A673 (cell line): ENCODE data around the gene DIP2B. TPM values are rescaled to one million over a fixed set of nuclear protein-coding genes. Genes with fewer than 3 reads are reported as not detected.

Source experiments
- BruUV-seq: library from RNA; stranded (reverse); fragments of 400-500 nt; replicated peaks from 2 replicates; lab custom pipeline; 2021; lab: Mats Ljungman, UMichigan
- CTCF ChIA-PET: fragments of 300-600 bp; sonication (Branson Sonifier 250); formaldehyde crosslinking; loops from one replicate; lab custom pipeline; 2022; ENCODE audit warnings: antibody characterized with exemption; lab: Charles Lee
- POLR2A ChIA-PET: fragments of 300-600 bp; sonication (Branson Sonifier 250); formaldehyde crosslinking; loops from one replicate; lab custom pipeline; 2022; ENCODE audit warnings: antibody characterized with exemption; ENCODE audit not compliant: low non-redundant PET; lab: Charles Lee
- DNase-seq: peaks from one replicate; pipeline ENCODE4 v3.0.0-alpha.2; 2015; ENCODE audit warnings: low spot score
- H3K27ac ChIP-seq: fragments of 200-600 bp; sonication (generic); 2 replicates; pipeline ENCODE4 v1.5.1; 2016; ENCODE audit warnings: mixed run types, low read depth, mild to moderate bottlenecking, mixed read lengths, antibody characterized with exemption, low read length; ENCODE audit not compliant: poor library complexity, severe bottlenecking
- H3K27me3 ChIP-seq: fragments of 200-600 bp; sonication (generic); replicated peaks from 2 replicates; pipeline ENCODE4 v1.6.1; 2017; ENCODE audit warnings: mixed run types, low read depth, mild to moderate bottlenecking, mixed read lengths, antibody characterized with exemption, low read length; ENCODE audit not compliant: insufficient read depth, poor library complexity
- H3K36me3 ChIP-seq: fragments of 200-600 bp; sonication (generic); 2 replicates; pipeline ENCODE4 v1.6.1; 2016; ENCODE audit warnings: mixed run types, mild to moderate bottlenecking, mixed read lengths, antibody characterized with exemption, low read length; ENCODE audit not compliant: insufficient read depth, poor library complexity, severe bottlenecking
- H3K4me1 ChIP-seq: fragments of 200-600 bp; sonication (generic); 2 replicates; pipeline ENCODE4 v1.6.1; 2017; ENCODE audit warnings: mixed run types, mild to moderate bottlenecking, mixed read lengths, antibody characterized with exemption, low read length; ENCODE audit not compliant: insufficient read depth, poor library complexity, severe bottlenecking
- H3K4me3 ChIP-seq: fragments of 200-600 bp; sonication (generic); 2 replicates; pipeline ENCODE4 v1.5.1; 2016; ENCODE audit warnings: low read depth, mixed run types, mild to moderate bottlenecking, mixed read lengths, low read length; ENCODE audit not compliant: poor library complexity, severe bottlenecking
- H3K9me3 ChIP-seq: fragments of 200-600 bp; sonication (generic); 2 replicates; pipeline ENCODE4 v1.6.1; 2016; ENCODE audit warnings: mixed run types, low read depth, mild to moderate bottlenecking, mixed read lengths, antibody characterized with exemption, low read length; ENCODE audit not compliant: poor library complexity, severe bottlenecking
- EZH2 ChIP-seq: fragments of 200-600 bp; sonication (generic); IDR thresholded peaks from 2 replicates; pipeline ENCODE4 v1.6.1; 2017; ENCODE audit warnings: borderline replicate concordance, low read depth, mild to moderate bottlenecking, mixed read lengths, antibody characterized with exemption, low read length; ENCODE audit not compliant: poor library complexity, severe bottlenecking
- intact Hi-C: fragments of 100-400 bp; cut with micrococcal nuclease; formaldehyde crosslinking; loops from one replicate; pipeline ENCODE4 v1.10.0; 2022; ENCODE audit not compliant: unreplicated experiment
- total RNA-seq: library from RNA; stranded (reverse); gene quantifications from 2 replicates; pipeline ENCODE4 v1.2.3, GENCODE V29; 2021
- TF ChIP-seq, protein P1 (sequence below): fragments of 300-800, 200-600 bp; sonication (generic); conservative IDR thresholded peaks from 2 replicates; pipeline ENCODE4 v1.5.1; 2017; ENCODE audit warnings: low read depth, mild to moderate bottlenecking, antibody characterized with exemption, low read length, moderate library complexity, mixed read lengths

DIP2B gene
- total RNA-seq, 1 experiment from 2014 or later: 40.5 TPM

DNA sequence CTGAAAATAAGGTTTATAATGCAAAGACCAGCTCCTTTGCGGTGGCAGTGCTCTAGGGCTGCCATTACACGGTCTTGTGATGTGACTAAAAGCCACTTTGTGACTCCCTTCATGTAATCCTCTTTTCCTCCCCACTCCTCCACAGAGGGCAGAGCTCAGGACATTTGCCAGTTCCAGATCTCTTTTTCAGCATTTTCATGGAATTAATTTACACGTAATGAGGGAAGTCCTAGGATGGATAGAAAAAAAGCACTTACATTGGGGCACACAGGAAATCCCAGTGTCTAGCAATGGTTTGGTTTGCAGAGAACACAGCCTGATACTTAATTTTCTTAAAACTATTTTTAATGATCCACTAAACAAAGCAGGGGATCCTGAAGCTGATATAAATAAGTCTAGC lies 241.6 kb downstream of the DIP2B start:
- no peak for DNase-seq
- CTCF ChIA-PET: no interaction called here
- no peak overlapping the region for H3K27ac ChIP-seq
- TF ChIP-seq EZH2: no peak
- TF ChIP-seq, protein P1, sequence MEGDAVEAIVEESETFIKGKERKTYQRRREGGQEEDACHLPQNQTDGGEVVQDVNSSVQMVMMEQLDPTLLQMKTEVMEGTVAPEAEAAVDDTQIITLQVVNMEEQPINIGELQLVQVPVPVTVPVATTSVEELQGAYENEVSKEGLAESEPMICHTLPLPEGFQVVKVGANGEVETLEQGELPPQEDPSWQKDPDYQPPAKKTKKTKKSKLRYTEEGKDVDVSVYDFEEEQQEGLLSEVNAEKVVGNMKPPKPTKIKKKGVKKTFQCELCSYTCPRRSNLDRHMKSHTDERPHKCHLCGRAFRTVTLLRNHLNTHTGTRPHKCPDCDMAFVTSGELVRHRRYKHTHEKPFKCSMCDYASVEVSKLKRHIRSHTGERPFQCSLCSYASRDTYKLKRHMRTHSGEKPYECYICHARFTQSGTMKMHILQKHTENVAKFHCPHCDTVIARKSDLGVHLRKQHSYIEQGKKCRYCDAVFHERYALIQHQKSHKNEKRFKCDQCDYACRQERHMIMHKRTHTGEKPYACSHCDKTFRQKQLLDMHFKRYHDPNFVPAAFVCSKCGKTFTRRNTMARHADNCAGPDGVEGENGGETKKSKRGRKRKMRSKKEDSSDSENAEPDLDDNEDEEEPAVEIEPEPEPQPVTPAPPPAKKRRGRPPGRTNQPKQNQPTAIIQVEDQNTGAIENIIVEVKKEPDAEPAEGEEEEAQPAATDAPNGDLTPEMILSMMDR: no peak
- POLR2A ChIA-PET: no interaction called here
- H3K27me3 ChIP-seq: no peaks in the 10 kb centered on the region
- H3K4me3 ChIP-seq: no peak overlapping the region
- no peaks in the 10 kb centered on the region for H3K4me1 ChIP-seq
- BruUV-seq: no TSS peak
- intact Hi-C loops: no loop called here
- H3K36me3 ChIP-seq: peaks cover 46% of the 10 kb centered on the region
- H3K9me3 ChIP-seq: no peaks in the 10 kb centered on the region

DNA sequence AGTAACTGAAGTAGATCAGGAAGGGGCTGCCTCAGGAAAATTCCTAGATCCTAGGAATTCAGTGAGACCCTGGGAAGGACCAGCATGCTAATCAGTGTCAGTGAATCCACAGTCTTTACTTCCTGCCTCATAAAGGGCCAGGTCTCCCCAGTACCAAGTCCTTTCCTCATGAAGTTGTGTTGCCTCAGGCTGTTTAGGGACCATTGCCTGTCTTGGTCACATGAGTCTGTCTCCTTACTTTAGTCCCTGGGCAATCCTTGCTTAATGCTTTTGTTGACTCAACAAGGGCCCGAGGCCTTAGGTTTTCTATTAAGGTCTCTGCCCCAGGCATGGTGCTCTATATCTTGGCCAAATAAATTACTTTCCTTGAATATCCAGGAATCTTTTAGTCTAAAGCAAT lies 243.0 kb downstream of the DIP2B start:
- intact Hi-C loops: no loop called here
- Histone ChIP-seq H3K4me3 (no peak overlapping the region), H3K36me3 (peaks cover 32% of the 10 kb centered on the region), H3K4me1 (no peaks in the 10 kb centered on the region), H3K9me3 (no peaks in the 10 kb centered on the region), H3K27ac (no peak overlapping the region), H3K27me3 (no peaks in the 10 kb centered on the region)
- no TSS peak for BruUV-seq
- CTCF ChIA-PET: no interaction called here
- TF ChIP-seq EZH2: no peak
- POLR2A ChIA-PET: no interaction called here
- no peak for DNase-seq

DNA sequence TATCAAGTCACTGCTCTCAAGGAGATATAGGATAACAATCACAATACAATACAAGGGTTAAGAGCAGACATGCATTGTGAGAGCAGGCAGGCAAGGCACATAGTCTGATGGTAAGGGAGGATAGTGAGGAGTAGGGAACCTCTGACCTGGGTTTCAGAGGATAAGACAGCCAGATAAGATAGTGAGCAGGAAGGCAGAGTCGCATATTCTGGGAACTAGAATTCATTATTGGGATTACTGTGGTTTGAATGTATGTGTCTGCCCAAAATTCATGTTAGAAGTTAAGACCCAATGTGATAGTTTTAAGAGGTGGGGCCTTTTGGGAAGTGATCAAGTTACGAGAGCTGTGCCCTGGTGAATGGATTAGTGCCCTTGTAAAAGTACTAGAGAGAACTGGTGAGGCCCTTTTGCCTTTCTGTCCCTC lies 244.7 kb downstream of the DIP2B start:
- Histone ChIP-seq H3K27me3 (no peaks in the 10 kb centered on the region), H3K4me3 (no peak overlapping the region), H3K36me3 (peaks cover 25% of the 10 kb centered on the region), H3K9me3 (no peaks in the 10 kb centered on the region), H3K4me1 (no peaks in the 10 kb centered on the region), H3K27ac (no peak overlapping the region)
- BruUV-seq: no TSS peak
- ChIA-PET POLR2A (no interaction called here), CTCF (no interaction called here)
- no peak for DNase-seq
- intact Hi-C loops: no loop called here
- TF ChIP-seq, protein P1: no peak
- TF ChIP-seq EZH2: no peak

DNA sequence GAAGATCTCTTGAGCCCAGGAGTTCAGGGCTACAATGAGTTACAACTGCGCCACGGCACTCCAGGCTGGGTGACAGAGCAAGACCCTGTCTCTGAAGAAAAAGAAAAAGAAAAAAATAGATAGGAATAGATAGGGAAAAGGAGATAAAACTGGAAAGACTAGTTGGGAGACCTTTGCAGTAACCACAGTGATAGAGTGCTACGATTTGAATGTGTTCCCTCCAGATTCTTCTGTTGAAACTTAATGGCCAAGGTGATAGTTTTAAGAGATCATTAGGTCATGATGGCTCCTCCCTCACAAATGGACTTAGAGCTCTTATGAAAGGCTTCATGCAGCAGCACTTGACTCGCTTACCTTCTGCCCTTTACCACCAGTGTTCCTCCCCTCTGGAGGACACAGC lies 245.6 kb downstream of the DIP2B start:
- peaks cover 17% of the 10 kb centered on the region for H3K36me3 ChIP-seq
- no peak overlapping the region for H3K4me3 ChIP-seq
- no peaks in the 10 kb centered on the region for H3K9me3 ChIP-seq
- no peaks in the 10 kb centered on the region for H3K27me3 ChIP-seq
- TF ChIP-seq EZH2: no peak
- TF ChIP-seq, protein P1: no peak
- intact Hi-C loops: no loop called here
- no TSS peak for BruUV-seq
- ChIA-PET POLR2A (no interaction called here), CTCF (no interaction called here)
- H3K27ac ChIP-seq: no peak overlapping the region
- no peak for DNase-seq
- no peaks in the 10 kb centered on the region for H3K4me1 ChIP-seq
